HEK293 (cell line): ENCODE results near the gene RGS14.
A peak's percentile ranks its signal among the peaks of the same experiment; 100 is the strongest.

Experiments
- CTCF ChIA-PET: fragments of 350-600 bp; formaldehyde crosslinking; extraction: SDS; loops from one replicate; lab custom pipeline; 2021; ENCODE audit warnings: antibody characterized with exemption; lab: Yijun Ruan, JAX
- POLR2A ChIA-PET: fragments of 300-600 bp; formaldehyde crosslinking; extraction: SDS; loops from one replicate; lab custom pipeline; 2020; ENCODE audit warnings: antibody characterized with exemption, inconsistent platforms; lab: Yijun Ruan, JAX
- H3K27ac ChIP-seq: fragments of 200-500 bp; sonication (Bioruptor generic); 2 replicates; pipeline ENCODE4 v1.5.1; 2014; ENCODE audit warnings: low read depth, low read length, control low read depth, inconsistent platforms; ENCODE audit errors: extremely low read depth
- H3K36me3 ChIP-seq, 2 experiments: fragments of 200-500 bp in 1 of 2; sonication (Bioruptor generic) in 1 of 2; 1 replicate in 1 of 2; 2 replicates in 1 of 2; pipeline ENCODE4 v1.5.1; 2014 to 2017; ENCODE audit warnings: inconsistent platforms in 2 of 2, low read length in 2 of 2; ENCODE audit not compliant: control insufficient read depth in 2 of 2, insufficient read depth in 1 of 2
- H3K4me1 ChIP-seq: fragments of 200-500 bp; sonication (Bioruptor generic); 2 replicates; pipeline ENCODE4 v1.5.1; 2014; ENCODE audit warnings: mild to moderate bottlenecking, low read length, inconsistent platforms; ENCODE audit not compliant: control insufficient read depth, insufficient read depth
- H3K4me3 ChIP-seq: 2 replicates; pipeline ENCODE4 v1.5.1; 2011; ENCODE audit warnings: low read depth, mild to moderate bottlenecking, control low read depth, low read length, moderate library complexity
- H3K9me3 ChIP-seq: fragments of 200-500 bp; sonication (Bioruptor generic); 2 replicates; pipeline ENCODE4 v1.5.1; 2014; ENCODE audit warnings: low read depth, low read length, inconsistent platforms; ENCODE audit not compliant: control insufficient read depth, insufficient read depth
- IKZF3 ChIP-seq: fragments of 450-650 bp; IDR thresholded peaks from 2 replicates; pipeline ENCODE4 v1.5.0; 2018; ENCODE audit warnings: missing biosample characterization, mild to moderate bottlenecking, missing genetic modification characterization, moderate library complexity
- SALL2 ChIP-seq: fragments of 450-650 bp; formaldehyde crosslinking; IDR thresholded peaks from 2 replicates; pipeline ENCODE4 v1.5.0; 2017; ENCODE audit warnings: missing biosample characterization, mild to moderate bottlenecking, missing genetic modification characterization, borderline replicate concordance
- SP2 ChIP-seq: fragments of 450-650 bp; formaldehyde crosslinking; IDR thresholded peaks from 2 replicates; pipeline ENCODE4 v1.5.1; 2016; ENCODE audit warnings: missing biosample characterization, missing genetic modification characterization
- TCF7L2 ChIP-seq: IDR thresholded peaks from 2 replicates; pipeline ENCODE4 v1.6.1; 2011; ENCODE audit warnings: low read depth, mild to moderate bottlenecking, inconsistent platforms, low read length, moderate library complexity, borderline replicate concordance
- ZBTB6 ChIP-seq: fragments of 450-650 bp; formaldehyde crosslinking; IDR thresholded peaks from 2 replicates; pipeline ENCODE4 v1.5.1; 2017; ENCODE audit warnings: missing biosample characterization, missing genetic modification characterization
- ZFHX2 ChIP-seq: fragments of 450-650 bp; formaldehyde crosslinking; conservative IDR thresholded peaks from 2 replicates; pipeline ENCODE4 v1.5.1; 2016; ENCODE audit warnings: missing biosample characterization, missing genetic modification characterization
- ZFP3 ChIP-seq: fragments of 450-650 bp; formaldehyde crosslinking; IDR thresholded peaks from 2 replicates; pipeline ENCODE4 v1.5.1; 2016; ENCODE audit warnings: low read depth, missing biosample characterization, missing genetic modification characterization
- ZNF133 ChIP-seq: fragments of 450-650 bp; formaldehyde crosslinking; IDR thresholded peaks from 2 replicates; pipeline ENCODE4 v1.5.1; 2016; ENCODE audit warnings: missing biosample characterization, missing genetic modification characterization
- ZNF148 ChIP-seq: fragments of 450-650 bp; formaldehyde crosslinking; IDR thresholded peaks from 2 replicates; pipeline ENCODE4 v1.5.0; 2017; ENCODE audit warnings: missing biosample characterization, missing genetic modification characterization, borderline replicate concordance
- ZNF184 ChIP-seq: fragments of 450-650 bp; IDR thresholded peaks from 2 replicates; pipeline ENCODE4 v1.5.1; 2018; ENCODE audit warnings: missing biosample characterization, mild to moderate bottlenecking, missing genetic modification characterization
- ZNF19 ChIP-seq: fragments of 450-650 bp; formaldehyde crosslinking; IDR thresholded peaks from 2 replicates; pipeline ENCODE4; 2016; ENCODE audit warnings: missing biosample characterization, missing genetic modification characterization, low read depth
- ZNF24 ChIP-seq: fragments of 450-650 bp; formaldehyde crosslinking; IDR thresholded peaks from 2 replicates; pipeline ENCODE4 v1.5.1; 2016; ENCODE audit warnings: missing biosample characterization, missing genetic modification characterization
- ZNF302 ChIP-seq: fragments of 450-650 bp; formaldehyde crosslinking; IDR thresholded peaks from 2 replicates; pipeline ENCODE4 v1.5.1; 2016; ENCODE audit warnings: missing biosample characterization, missing genetic modification characterization, low read depth
- ZNF423 ChIP-seq: fragments of 450-650 bp; formaldehyde crosslinking; IDR thresholded peaks from 2 replicates; pipeline ENCODE4 v1.5.1; 2016; ENCODE audit warnings: missing biosample characterization, missing genetic modification characterization
- ZNF501 ChIP-seq: fragments of 450-650 bp; formaldehyde crosslinking; IDR thresholded peaks from 2 replicates; pipeline ENCODE4 v1.5.1; 2016; ENCODE audit warnings: missing biosample characterization, missing genetic modification characterization
- ZNF623 ChIP-seq: fragments of 450-650 bp; formaldehyde crosslinking; IDR thresholded peaks from 2 replicates; pipeline ENCODE4 v1.5.1; 2016; ENCODE audit warnings: missing biosample characterization, missing genetic modification characterization
- ZNF670 ChIP-seq: fragments of 450-650 bp; formaldehyde crosslinking; IDR thresholded peaks from 2 replicates; pipeline ENCODE4 v1.5.1; 2016; ENCODE audit warnings: missing biosample characterization, missing genetic modification characterization, low read depth
- ZNF777 ChIP-seq: fragments of 450-650 bp; formaldehyde crosslinking; IDR thresholded peaks from 2 replicates; pipeline ENCODE4 v1.5.1; 2017; ENCODE audit warnings: missing biosample characterization, missing genetic modification characterization, borderline replicate concordance
- ZNF792 ChIP-seq: fragments of 450-650 bp; formaldehyde crosslinking; IDR thresholded peaks from 2 replicates; pipeline ENCODE4 v1.5.1; 2016; ENCODE audit warnings: missing biosample characterization, missing genetic modification characterization
- ZNF837 ChIP-seq: fragments of 450-650 bp; formaldehyde crosslinking; IDR thresholded peaks from 2 replicates; pipeline ENCODE4 v1.5.1; 2016; ENCODE audit warnings: missing biosample characterization, missing genetic modification characterization
- ZSCAN4 ChIP-seq: fragments of 450-650 bp; formaldehyde crosslinking; IDR thresholded peaks from 2 replicates; pipeline ENCODE4 v1.5.1; 2017; ENCODE audit warnings: missing biosample characterization, missing genetic modification characterization
- TF ChIP-seq, protein P1 (sequence below): fragments of 450-650 bp; formaldehyde crosslinking; IDR thresholded peaks from 2 replicates; pipeline ENCODE4 v1.5.1; 2016; ENCODE audit warnings: missing biosample characterization, missing genetic modification characterization

Gene RGS14

GRCh38 chr5:177353093-177353492 is 4.6 kb upstream of the RGS14 start (continued):
- TF ChIP-seq ZNF24 (tag by site-specific recombination) (no peak), ZNF777 (tag by site-specific recombination) (no peak), ZNF792 (tag by site-specific recombination) (no peak)
- TF ChIP-seq, protein P1, sequence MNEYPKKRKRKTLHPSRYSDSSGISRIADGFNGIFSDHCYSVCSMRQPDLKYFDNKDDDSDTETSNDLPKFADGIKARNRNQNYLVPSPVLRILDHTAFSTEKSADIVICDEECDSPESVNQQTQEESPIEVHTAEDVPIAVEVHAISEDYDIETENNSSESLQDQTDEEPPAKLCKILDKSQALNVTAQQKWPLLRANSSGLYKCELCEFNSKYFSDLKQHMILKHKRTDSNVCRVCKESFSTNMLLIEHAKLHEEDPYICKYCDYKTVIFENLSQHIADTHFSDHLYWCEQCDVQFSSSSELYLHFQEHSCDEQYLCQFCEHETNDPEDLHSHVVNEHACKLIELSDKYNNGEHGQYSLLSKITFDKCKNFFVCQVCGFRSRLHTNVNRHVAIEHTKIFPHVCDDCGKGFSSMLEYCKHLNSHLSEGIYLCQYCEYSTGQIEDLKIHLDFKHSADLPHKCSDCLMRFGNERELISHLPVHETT (tag by site-specific recombination) = no peak

GRCh38 chr5:177354256-177354655 is 3.5 kb upstream of the RGS14 start:
- POLR2A ChIA-PET = interaction anchor here (0.7 kb wide), 1 partner anchor 16 kb away, joined by 3 read pairs; no protein-coding TSS in a partner anchor
- peaks cover 0 to 11% of the 10 kb centered on the region in 2 experiments; a peak in 1 of 3 replicates for H3K36me3 ChIP-seq
- TF ChIP-seq ZNF623 (no peak), ZFP3 (tag by site-specific recombination) (peak; percentile 82)
- H3K4me1 ChIP-seq = peaks cover 14% of the 10 kb centered on the region; the same call in 1 of the 2 replicates
- no peak overlapping the region for H3K4me3 ChIP-seq
- H3K27ac ChIP-seq = no peak overlapping the region
- no peaks in the 10 kb centered on the region for H3K9me3 ChIP-seq
- CTCF ChIA-PET = interaction anchor here (0.7 kb wide), 1 partner anchor 71 kb away, joined by 3 read pairs; no protein-coding TSS in a partner anchor

GRCh38 chr5:177354711-177355110 is 3.0 kb upstream of the RGS14 start:
- H3K9me3 ChIP-seq = no peaks in the 10 kb centered on the region
- POLR2A ChIA-PET = interaction anchor here (0.7 kb wide), 1 partner anchor 16 kb away, joined by 3 read pairs; no protein-coding TSS in a partner anchor

DNA sequence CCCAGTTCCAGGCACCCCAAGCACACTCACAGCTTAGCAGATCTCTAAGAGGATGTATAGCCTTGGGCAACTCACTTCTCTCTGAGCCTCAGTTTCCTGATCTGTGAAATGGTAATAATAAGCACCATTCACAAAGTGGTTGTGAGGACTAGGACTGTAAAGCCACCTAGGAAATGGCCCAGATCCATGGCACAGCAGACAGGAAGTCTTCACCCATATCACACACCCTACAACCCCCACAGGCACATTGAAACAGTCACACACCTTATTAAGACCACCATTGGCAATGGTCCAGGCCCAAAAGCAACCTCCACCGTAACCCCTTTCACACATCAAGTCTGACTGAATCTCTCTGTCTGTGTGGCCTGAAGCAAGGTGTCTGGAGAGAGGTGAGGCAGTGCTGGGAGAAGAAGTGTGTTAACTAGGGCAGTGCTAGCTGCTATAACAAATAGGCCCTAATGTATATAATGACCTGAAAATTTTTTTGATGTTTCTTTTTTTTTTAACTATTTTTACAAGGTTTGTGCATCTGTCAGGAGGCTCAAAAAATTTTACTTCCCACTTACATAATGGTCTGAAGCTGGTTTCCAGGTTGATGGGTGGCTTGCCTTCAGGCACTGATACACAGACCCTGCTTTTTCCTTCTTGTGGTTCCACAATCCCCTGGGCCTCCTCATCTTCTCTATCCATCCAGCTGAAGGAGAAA is 2.4 kb upstream of the RGS14 start:
- ChIA-PET POLR2A (interaction anchor here (0.7 kb wide), 1 partner anchor 15 kb away, joined by 3 read pairs; no protein-coding TSS in a partner anchor), CTCF (interaction anchor here (0.9 to 1.5 kb wide), 5 partner anchors 14 to 53 kb away, joined by 3 to 4 read pairs (median 3); no protein-coding TSS in a partner anchor)
- Histone ChIP-seq H3K36me3 (peaks cover 0 to under 1% of the 10 kb centered on the region in 2 experiments; a peak in 1 of 3 replicates), H3K4me3 (no peak overlapping the region), H3K4me1 (peaks cover 4% of the 10 kb centered on the region; the same call in 1 of the 2 replicates), H3K27ac (no peak overlapping the region), H3K9me3 (no peaks in the 10 kb centered on the region)
- TF ChIP-seq ZNF302 (tag by site-specific recombination) (no peak), SALL2 (tag by site-specific recombination) (no peak), ZNF148 (tag by site-specific recombination) (no peak), TCF7L2 (no peak), ZNF837 (tag by site-specific recombination) (no peak), ZNF184 (no peak), ZNF670 (tag by site-specific recombination) (no peak), IKZF3 (tag by site-specific recombination) (no peak)

More at GRCh38 chr5:177354711-177355110, 3.0 kb upstream of the RGS14 start:
- Histone ChIP-seq H3K27ac (no peak overlapping the region), H3K4me3 (no peak overlapping the region), H3K4me1 (peaks cover 10% of the 10 kb centered on the region; the same call in 1 of the 2 replicates), H3K36me3 (peaks cover 0 to 7% of the 10 kb centered on the region in 2 experiments; a peak in 1 of 3 replicates)
- CTCF ChIA-PET = no interaction called here
- TF ChIP-seq ZNF19 (tag by site-specific recombination) (no peak), SP2 (tag by site-specific recombination) (no peak), ZNF423 (no peak), ZSCAN4 (tag by site-specific recombination) (no peak), ZNF501 (no peak), ZNF133 (tag by site-specific recombination) (no peak), ZFHX2 (tag by site-specific recombination) (no peak), ZBTB6 (no peak)
